HFFc6 (cell line): ENCODE results near the gene GNA12. TPM values are rescaled to one million over a fixed set of nuclear protein-coding genes. Genes with fewer than 3 reads are reported as not detected.
A peak's percentile ranks its signal among the peaks of the same experiment; 100 is the strongest.

Source experiments
- DNase-seq: peaks from one replicate; pipeline ENCODE4 v3.0.0-alpha.2; 2018
- H3K27ac Mint-ChIP-seq: 2 replicates; pipeline ENCODE4 v1.8.0; 2020; ENCODE audit warnings: mild to moderate bottlenecking, mixed read lengths
- H3K27me3 Mint-ChIP-seq: 2 replicates; pipeline ENCODE4 v1.8.0; 2021; ENCODE audit warnings: mild to moderate bottlenecking, moderate library complexity, mixed read lengths; ENCODE audit not compliant: insufficient read depth
- H3K36me3 Mint-ChIP-seq: 2 replicates; pipeline ENCODE4 v1.8.0; 2021; ENCODE audit warnings: low read depth, mixed read lengths
- H3K4me1 Mint-ChIP-seq: 2 replicates; pipeline ENCODE4 v1.8.0; 2020; ENCODE audit warnings: low read depth, mixed read lengths
- H3K4me3 Mint-ChIP-seq: 2 replicates; pipeline ENCODE4 v1.8.0; 2020; ENCODE audit warnings: mild to moderate bottlenecking, moderate library complexity, mixed read lengths
- H3K9me3 Mint-ChIP-seq: 2 replicates; pipeline ENCODE4 v1.8.0; 2020; ENCODE audit warnings: mild to moderate bottlenecking, mixed read lengths
- CTCF ChIP-seq: fragments of 200-600 bp; sonication (generic); IDR thresholded peaks from 2 replicates; pipeline ENCODE4 v1.5.0; 2021; ENCODE audit warnings: antibody characterized with exemption, mild to moderate bottlenecking
- total RNA-seq, 6 experiments: library from RNA; stranded (reverse); fragmentation: NEBNext Ultra II Directional; extraction: Animal tissue kit (Norgen Biotek cat#: 25700); gene quantifications; 2 replicates in 1 of 6; 3 replicates in 5 of 6; pipeline ENCODE4 v1.2.3, GENCODE V29; 2021

The GNA12 gene
- total RNA-seq, 6 experiments from 2014 or later = 52.9 to 61.9 (median 57.6) TPM

- DNase-seq = no peak
- Mint-ChIP-seq H3K4me1 (no peaks in the 10 kb centered on the region), H3K9me3 (no peaks in the 10 kb centered on the region), H3K27me3 (peaks cover 4% of the 10 kb centered on the region; the same call in 1 of the 2 replicates), H3K4me3 (no peak overlapping the region), H3K27ac (no peak overlapping the region), H3K36me3 (no peaks in the 10 kb centered on the region)
- no peak for TF ChIP-seq CTCF
These were observed 35.9 kb upstream of the GNA12 start for GRCh38 chr7:2880051-2880450.

GRCh38 chr7:2879354-2879753 lies 35.2 kb upstream of the GNA12 start:
- Mint-ChIP-seq H3K27me3 (peaks cover 4% of the 10 kb centered on the region; the same call in 1 of the 2 replicates), H3K4me3 (no peak overlapping the region), H3K4me1 (peaks cover 5% of the 10 kb centered on the region; the same call in 1 of the 2 replicates), H3K36me3 (no peaks in the 10 kb centered on the region), H3K9me3 (no peaks in the 10 kb centered on the region), H3K27ac (no peak overlapping the region)
- no peak for DNase-seq
- TF ChIP-seq CTCF = no peak

- Mint-ChIP-seq H3K27me3 (peaks cover 2% of the 10 kb centered on the region), H3K27ac (no peak overlapping the region), H3K4me1 (peaks cover 15% of the 10 kb centered on the region), H3K9me3 (no peaks in the 10 kb centered on the region), H3K36me3 (no peaks in the 10 kb centered on the region), H3K4me3 (no peak overlapping the region)
- no peak for DNase-seq
- TF ChIP-seq CTCF = no peak; the same call in 1 of the 2 replicates
These were observed 34.2 kb upstream of the GNA12 start for GRCh38 chr7:2878306-2878705.

- H3K9me3 Mint-ChIP-seq = no peaks in the 10 kb centered on the region
- no peak overlapping the region for H3K4me3 Mint-ChIP-seq
- DNase-seq = no peak
- no peak for TF ChIP-seq CTCF
- H3K27me3 Mint-ChIP-seq = peaks cover 2% of the 10 kb centered on the region
- H3K4me1 Mint-ChIP-seq = peaks cover 26% of the 10 kb centered on the region
- H3K36me3 Mint-ChIP-seq = no peaks in the 10 kb centered on the region
- no peak overlapping the region; the same call in 1 of the 2 replicates for H3K27ac Mint-ChIP-seq
These were observed 32.1 kb upstream of the GNA12 start for GRCh38 chr7:2876031-2876731.

GRCh38 chr7:2873686-2874551 lies 29.8 kb upstream of the GNA12 start:
- Mint-ChIP-seq H3K4me3 (peak overlapping the region; percentile 50), H3K9me3 (no peaks in the 10 kb centered on the region), H3K27me3 (peaks cover 2% of the 10 kb centered on the region), H3K4me1 (peaks cover 32% of the 10 kb centered on the region), H3K36me3 (no peaks in the 10 kb centered on the region), H3K27ac (peak overlapping the region; percentile 100)
- no peak for TF ChIP-seq CTCF
- peak; percentile 94 for DNase-seq
